GM12891 (cell line): ENCODE data around the gene DNAJC15.
"Not testable (repeated sequence)": the region's sequence is repeated elsewhere in the genome, so short reads cannot be mapped to it uniquely, and the experiment has no call there.

ENCODE experiments used
- DNase-seq: peaks from one replicate; pipeline ENCODE4 v3.0.0; 2011; ENCODE audit warnings: low spot score; ENCODE audit not compliant: insufficient read length
- FAIRE-seq: peaks from 2 replicates; lab custom pipeline; 2011; peaks lifted over from hg19 to GRCh38; lab: Jason Lieb, UNC
- PAX5 ChIP-seq: IDR thresholded peaks from 2 replicates; pipeline ENCODE4 v1.6.1; 2011; ENCODE audit warnings: low read length, moderate library complexity, mild to moderate bottlenecking; ENCODE audit not compliant: insufficient read depth, severe bottlenecking
- POLR2A ChIP-seq: IDR thresholded peaks from 2 replicates; pipeline ENCODE4 v1.6.1; 2011; ENCODE audit warnings: low read depth, low read length, control low read depth
- POLR2AphosphoS5 ChIP-seq: IDR thresholded peaks from 2 replicates; pipeline ENCODE4 v1.6.1; 2011; ENCODE audit warnings: low read depth, low read length, control low read depth
- POU2F2 ChIP-seq: IDR thresholded peaks from 2 replicates; pipeline ENCODE4 v1.6.1; 2011; ENCODE audit warnings: low read depth, mild to moderate bottlenecking, control low read depth, low read length, moderate library complexity
- SPI1 ChIP-seq: IDR thresholded peaks from 2 replicates; pipeline ENCODE4 v1.6.1; 2011; ENCODE audit warnings: low read depth, low read length, control low read depth
- TAF1 ChIP-seq: IDR thresholded peaks from 2 replicates; pipeline ENCODE4 v1.6.1; 2011; ENCODE audit warnings: low read depth, low read length, control low read depth

DNAJC15 gene

DNA sequence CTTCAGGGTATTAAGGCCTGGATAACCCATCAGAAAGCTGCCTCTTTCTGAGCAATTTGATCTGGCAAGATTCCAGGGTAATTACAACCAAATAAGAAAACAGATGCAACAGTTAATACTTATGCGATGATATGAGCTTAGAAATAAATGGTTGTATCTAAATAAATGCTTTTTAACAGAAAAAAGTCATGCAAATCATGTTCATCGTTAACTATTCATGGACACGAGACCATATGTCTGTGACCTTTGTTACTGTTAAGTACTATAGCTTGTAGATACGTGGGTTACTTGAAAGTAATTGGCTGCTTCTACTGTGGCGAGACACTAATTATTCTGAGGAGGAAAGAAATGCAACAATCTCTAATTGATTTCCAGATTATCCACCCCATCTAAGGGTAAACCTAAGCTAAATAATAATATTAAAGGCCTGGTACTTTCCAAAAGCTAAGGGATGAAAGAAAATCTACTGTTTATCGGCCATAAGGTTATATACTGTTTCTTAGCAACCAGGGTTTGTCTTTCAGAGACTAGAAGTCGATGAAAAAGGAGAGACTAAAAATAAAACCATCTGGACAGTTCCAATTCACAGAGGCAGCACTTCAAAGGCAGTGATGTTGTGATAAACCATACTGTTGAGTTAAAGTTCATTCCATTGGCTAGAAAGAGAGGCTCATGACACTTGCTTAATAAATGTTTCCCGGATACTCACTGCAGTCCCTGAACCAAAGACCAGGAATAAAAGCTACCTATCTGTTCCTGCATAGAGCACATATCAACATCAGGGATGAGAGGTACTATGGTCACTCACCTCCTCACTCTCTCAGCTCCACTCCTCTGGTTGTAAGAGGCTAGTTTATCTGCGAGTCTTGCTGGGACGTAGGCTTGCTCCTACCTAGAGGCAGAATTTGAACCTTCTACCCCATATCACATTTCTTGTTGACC lies 32.8 kb upstream of the DNAJC15 start:
- DNase-seq = no peak
- TF ChIP-seq TAF1 = no peak
- TF ChIP-seq PAX5 = no peak
- TF ChIP-seq SPI1 = no peak
- TF ChIP-seq POLR2AphosphoS5 = no peak
- TF ChIP-seq POU2F2 = no peak
- FAIRE-seq = peak; percentile 77

GRCh38 chr13:42991233-42991897 lies 32.0 kb upstream of the DNAJC15 start:
- FAIRE-seq, DNase-seq: not testable (repeated sequence)

GRCh38 chr13:42991898-42992763 lies 31.3 kb upstream of the DNAJC15 start, which contains the start of gene EPSTI1:
EPSTI1 (minus strand) TSS chr13:42992241; CDS start chr13:42992165, 76 bp downstream.
- FAIRE-seq (peak; percentile 93), DNase-seq (peak; percentile 41)
- TF ChIP-seq SPI1 = peak; percentile 31; the same call in 1 of the 2 replicates
- TF ChIP-seq POLR2A = peak; percentile 42; the same call in 1 of the 2 replicates
- TF ChIP-seq POLR2AphosphoS5 = peak; percentile 58
- peak; percentile 34; the same call in 1 of the 2 replicates for TF ChIP-seq TAF1
- peak; percentile 29 for TF ChIP-seq PAX5
- TF ChIP-seq POU2F2 = peak; percentile 43; the same call in 1 of the 2 replicates

GRCh38 chr13:42992764-42993122 lies 30.6 kb upstream of the DNAJC15 start:
- FAIRE-seq = no peak
- TF ChIP-seq POLR2AphosphoS5 = no peak
- no peak for TF ChIP-seq POLR2A
- TF ChIP-seq POU2F2 = no peak
- TF ChIP-seq PAX5 = no peak
- no peak for TF ChIP-seq TAF1
- TF ChIP-seq SPI1 = no peak
- DNase-seq = no peak

GRCh38 chr13:42994878-42995277 lies 28.5 kb upstream of the DNAJC15 start:
- FAIRE-seq (no peak), DNase-seq (no peak)
- no peak for TF ChIP-seq POLR2A
- peak; percentile 60; the same call in 1 of the 2 replicates for TF ChIP-seq SPI1

DNA sequence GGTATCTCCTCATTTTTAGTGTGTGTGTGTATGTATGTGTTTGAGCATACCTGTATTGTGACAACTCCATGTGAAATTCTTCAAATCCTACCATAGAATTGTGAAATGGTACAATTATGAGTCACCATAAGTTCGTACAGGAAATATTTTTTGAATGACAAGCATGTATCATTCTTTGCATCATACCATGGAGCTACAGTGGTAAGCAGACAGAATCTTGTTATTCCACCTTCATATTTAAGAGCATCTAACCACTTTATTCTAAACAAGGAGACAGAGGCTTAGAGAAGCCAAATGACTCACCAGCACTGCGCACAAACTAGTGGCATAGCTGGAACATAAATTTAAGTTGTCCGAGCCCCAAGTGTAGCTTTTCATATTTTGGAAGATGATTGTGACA lies 26.8 kb upstream of the DNAJC15 start:
- DNase-seq (no peak), FAIRE-seq (peak; percentile 70)
- no peak for TF ChIP-seq PAX5
- no peak for TF ChIP-seq POU2F2
- no peak for TF ChIP-seq SPI1
- no peak for TF ChIP-seq POLR2A
- TF ChIP-seq POLR2AphosphoS5 = no peak
- no peak for TF ChIP-seq TAF1

DNA sequence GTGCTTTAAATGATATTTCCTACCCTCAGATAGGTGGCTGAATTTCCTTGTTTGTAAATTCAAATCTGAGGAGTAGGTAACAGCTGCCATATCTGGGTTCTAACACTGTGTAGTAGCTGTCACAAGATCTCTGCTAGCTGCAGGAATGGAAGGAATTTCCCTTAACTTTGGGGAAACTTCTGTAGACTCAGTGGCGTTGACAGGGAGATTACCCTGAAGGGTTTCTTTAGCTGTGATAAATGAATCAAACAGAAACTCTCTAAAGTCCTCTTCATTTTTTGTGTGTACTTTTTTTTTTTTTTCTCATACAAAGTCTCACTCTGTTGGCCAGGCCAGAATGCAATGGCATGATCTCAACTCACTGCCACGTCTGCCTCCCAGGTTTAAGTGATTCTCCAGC lies 26.0 kb upstream of the DNAJC15 start:
- no peak for TF ChIP-seq SPI1
- TF ChIP-seq PAX5 = no peak
- TF ChIP-seq POLR2A = no peak
- no peak for TF ChIP-seq POU2F2
- TF ChIP-seq TAF1 = no peak
- no peak for TF ChIP-seq POLR2AphosphoS5

GRCh38 chr13:42999491-42999890 lies 23.9 kb upstream of the DNAJC15 start:
- DNase-seq (no peak), FAIRE-seq (no peak)
- no peak for TF ChIP-seq POU2F2
- TF ChIP-seq POLR2A = no peak
- no peak for TF ChIP-seq PAX5
- TF ChIP-seq TAF1 = no peak
- TF ChIP-seq POLR2AphosphoS5 = no peak
- TF ChIP-seq SPI1 = no peak

More for the DNA sequence above, 26.0 kb upstream of the DNAJC15 start:
- DNase-seq = no peak
- peak; percentile 13 for FAIRE-seq

DNA sequence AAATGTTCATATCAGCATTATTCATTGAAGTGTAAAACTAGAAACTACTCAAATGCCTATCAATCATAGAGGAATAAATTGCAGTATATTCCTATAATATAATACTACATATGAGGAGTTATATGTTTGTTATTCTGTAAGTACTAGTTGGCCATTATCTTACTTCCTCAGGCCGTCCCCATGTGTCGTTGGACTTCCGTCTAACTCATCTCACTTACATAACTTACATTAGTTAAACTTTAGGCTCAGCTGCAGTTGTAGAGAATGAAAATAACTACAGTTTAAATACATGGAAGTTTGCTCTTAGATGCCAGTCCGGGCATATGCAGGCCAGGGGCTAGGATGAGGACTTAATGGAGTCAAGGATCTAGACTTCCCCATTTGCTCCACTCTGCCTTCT lies 22.7 kb upstream of the DNAJC15 start:
- TF ChIP-seq TAF1 = no peak
- TF ChIP-seq POLR2AphosphoS5 = no peak
- FAIRE-seq = no peak
- no peak for DNase-seq

GRCh38 chr13:43002021-43002420 lies 21.4 kb upstream of the DNAJC15 start:
- no peak for FAIRE-seq
- TF ChIP-seq TAF1 (no peak), POU2F2 (no peak), PAX5 (no peak), POLR2A (no peak), SPI1 (no peak), POLR2AphosphoS5 (no peak)

More at GRCh38 chr13:43002021-43002420, 21.4 kb upstream of the DNAJC15 start:
- DNase-seq = no peak
